ENCODE results near the gene FOXG1.

DNA sequence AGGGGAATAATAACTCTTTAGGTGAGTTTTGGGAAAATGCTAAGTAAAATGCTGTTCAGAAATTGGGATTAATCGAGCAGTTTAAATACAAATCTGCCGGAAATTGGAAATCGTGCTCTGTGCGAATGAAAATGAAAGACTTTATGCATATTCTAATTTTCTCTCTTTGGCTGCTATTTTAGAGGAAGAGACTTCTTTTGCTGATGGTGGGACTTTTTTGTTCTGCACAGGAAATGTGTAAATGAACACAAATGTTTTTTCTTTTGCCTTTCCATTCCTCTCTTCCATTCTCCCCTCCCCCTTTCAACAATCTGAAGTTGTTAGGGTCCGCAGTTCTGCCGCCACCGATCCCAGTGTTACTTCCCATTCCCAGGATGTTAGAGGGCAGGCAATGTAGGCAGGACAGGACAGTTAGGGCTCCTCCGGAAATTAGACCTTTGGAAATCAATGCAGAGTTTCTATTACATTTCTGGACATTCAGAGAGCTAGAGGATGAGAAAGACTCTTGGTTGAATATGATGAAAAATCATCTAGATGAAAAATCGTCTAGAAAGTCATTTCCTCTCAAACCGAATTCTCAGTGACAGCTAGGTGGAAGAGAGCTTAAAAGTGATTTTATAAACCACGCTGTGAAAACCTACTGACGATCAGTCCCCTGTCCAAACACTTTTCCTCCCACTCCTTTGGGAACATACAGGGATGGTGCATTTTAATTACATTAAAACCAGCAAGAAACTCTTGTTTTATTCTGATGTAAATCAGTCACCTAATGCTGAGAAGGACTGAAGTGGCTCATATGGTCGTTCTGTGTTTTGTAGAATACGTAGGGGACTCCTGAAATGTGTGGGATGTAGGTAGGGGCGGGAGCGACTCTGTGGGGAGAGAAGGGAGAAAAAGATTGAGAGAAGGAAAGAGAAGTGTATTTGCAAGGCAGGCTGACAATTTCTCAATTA lies 17.8 kb downstream of the FOXG1 start:
- TF ChIP-seq POLR2A (IDR thresholded peaks at IDR 0.05; ENCODE audit: low read length) (no peak), GATA1 (IDR thresholded peaks at IDR 0.05; ENCODE audit: low read depth, low read length) (no peak)
